SK-N-SH (cell line): ENCODE data around the gene DLG2. TPM values are rescaled to one million over a fixed set of nuclear protein-coding genes. Genes with fewer than 3 reads are reported as not detected.

Experiments used
- CTCF ChIA-PET: fragments of 300-600, 350-600 bp; formaldehyde crosslinking; extraction: SDS; loops from one replicate; lab custom pipeline; 2021; lab: Yijun Ruan, JAX
- POLR2A ChIA-PET: fragments of 350-600 bp; sonication (Branson Sonifier 250); formaldehyde crosslinking; extraction: SDS; loops from one replicate; lab custom pipeline; 2020; ENCODE audit warnings: antibody characterized with exemption, inconsistent platforms; lab: Yijun Ruan, JAX
- DNase-seq: peaks from one replicate; pipeline ENCODE4 v3.0.0; 2012
- H2AFZ ChIP-seq: fragments of 200-600 bp; sonication (generic); 2 replicates; pipeline ENCODE4 v1.8.1; 2016; ENCODE audit warnings: antibody characterized with exemption, mild to moderate bottlenecking, low read depth
- H3F3A ChIP-seq: fragments of 200-600 bp; sonication (generic); replicated peaks from 2 replicates; pipeline ENCODE3; 2016; ENCODE audit warnings: antibody characterized with exemption, mild to moderate bottlenecking; ENCODE audit not compliant: insufficient read depth
- H3K27ac ChIP-seq, 2 experiments: fragments of 200-500 bp in 1 of 2; fragments of 200-600 bp in 1 of 2; sonication (Bioruptor generic) in 1 of 2; sonication (generic), shearing (Covaris generic) in 1 of 2; 2 replicates each; pipeline versions ENCODE4 v1.5.1 to v1.6.1; 2014 to 2016; ENCODE audit warnings: low read depth in 2 of 2, inconsistent platforms in 1 of 2, low read length in 1 of 2, mild to moderate bottlenecking in 1 of 2, mixed read lengths in 1 of 2
- H3K27me3 ChIP-seq: fragments of 200-600 bp; sonication (generic), shearing (Covaris generic); 2 replicates; pipeline ENCODE4 v1.6.1; 2016; ENCODE audit warnings: mixed run types; ENCODE audit not compliant: insufficient read depth
- H3K36me3 ChIP-seq, 2 experiments: fragments of 200-500 bp in 1 of 2; fragments of 200-600 bp in 1 of 2; sonication (Bioruptor generic) in 1 of 2; sonication (generic) in 1 of 2; replicated peaks in 1 of 2; 2 replicates each; pipeline versions ENCODE3 to v1.5.1; 2014 to 2016; ENCODE audit warnings: low read length in 1 of 2, mild to moderate bottlenecking in 1 of 2; ENCODE audit not compliant: insufficient read depth in 2 of 2, control insufficient read depth in 1 of 2
- H3K4me1 ChIP-seq, 2 experiments: fragments of 200-500 bp in 1 of 2; fragments of 200-600 bp in 1 of 2; sonication (Bioruptor generic) in 1 of 2; sonication (generic), shearing (Covaris generic) in 1 of 2; 2 replicates each; pipeline versions ENCODE4 v1.5.1 to v1.6.1; 2014 to 2016; ENCODE audit warnings: low read depth in 1 of 2, low read length in 1 of 2, mixed run types in 1 of 2; ENCODE audit not compliant: insufficient read depth in 2 of 2, control insufficient read depth in 1 of 2
- H3K4me2 ChIP-seq: fragments of 200-600 bp; sonication (generic), shearing (Covaris generic); 2 replicates; pipeline ENCODE4 v1.6.1; 2017; ENCODE audit warnings: mixed run types
- H3K4me3 ChIP-seq, 2 experiments: fragments of 200-500 bp in 1 of 2; fragments of 200-600 bp in 1 of 2; sonication (Bioruptor generic) in 1 of 2; sonication (generic), shearing (Covaris generic) in 1 of 2; 2 replicates each; pipeline versions ENCODE4 v1.5.1 to v1.8.1; 2014 to 2016; ENCODE audit warnings: low read depth in 2 of 2, inconsistent platforms in 1 of 2, low read length in 1 of 2, mild to moderate bottlenecking in 1 of 2, mixed read lengths in 1 of 2, moderate library complexity in 1 of 2
- H3K79me2 ChIP-seq: fragments of 200-600 bp; sonication (generic); 2 replicates; pipeline ENCODE4 v1.8.1; 2017; ENCODE audit warnings: mild to moderate bottlenecking; ENCODE audit not compliant: insufficient read depth
- H3K9ac ChIP-seq: fragments of 200-600 bp; sonication (generic); 2 replicates; pipeline ENCODE4 v1.6.1; 2017; ENCODE audit warnings: mixed run types
- H3K9me2 ChIP-seq: fragments of 200-600 bp; sonication (generic); 2 replicates; pipeline ENCODE4 v1.6.1; 2017; ENCODE audit warnings: mixed run types
- H3K9me3 ChIP-seq: fragments of 200-600 bp; sonication (generic); 2 replicates; pipeline ENCODE4 v1.6.1; 2017; ENCODE audit warnings: mixed run types, mild to moderate bottlenecking, moderate library complexity
- H4K20me1 ChIP-seq: fragments of 200-600 bp; sonication (generic); 2 replicates; pipeline ENCODE4 v1.6.1; 2017; ENCODE audit warnings: mild to moderate bottlenecking, mixed run types; ENCODE audit not compliant: insufficient read depth
- CHD2 ChIP-seq: fragments of 150-350 bp; IDR thresholded peaks from 2 replicates; pipeline ENCODE4 v1.6.1; 2018; ENCODE audit warnings: low read length; ENCODE audit not compliant: partially characterized antibody
- ELF1 ChIP-seq: IDR thresholded peaks from 2 replicates; pipeline ENCODE4 v1.4.0; 2012
- EP300 ChIP-seq, 2 experiments: IDR thresholded peaks; 2 replicates each; pipeline versions ENCODE4 v1.4.0 to v1.6.1; 2012; ENCODE audit warnings: borderline replicate concordance in 1 of 2, low read depth in 1 of 2, low read length in 1 of 2
- FOSL2 ChIP-seq: IDR thresholded peaks from 2 replicates; pipeline ENCODE4 v1.4.0; 2012; ENCODE audit warnings: low read depth, mild to moderate bottlenecking, moderate library complexity, borderline replicate concordance
- FOXM1 ChIP-seq: IDR thresholded peaks from 2 replicates; pipeline ENCODE4 v1.4.0; 2012; ENCODE audit warnings: low read depth, mild to moderate bottlenecking
- GABPA ChIP-seq: IDR thresholded peaks from 2 replicates; pipeline ENCODE4 v1.4.0; 2012; ENCODE audit warnings: low read depth, mild to moderate bottlenecking
- GATA2 ChIP-seq: sonication (generic); formaldehyde crosslinking; IDR thresholded peaks from 2 replicates; pipeline ENCODE4 v1.5.0; 2020; ENCODE audit warnings: mild to moderate bottlenecking, missing genetic modification reagents
- MXI1 ChIP-seq: IDR thresholded peaks from 2 replicates; pipeline ENCODE4 v1.6.1; 2012; ENCODE audit warnings: mild to moderate bottlenecking, low read depth, low read length, improper control_type of control experiment
- NFIC ChIP-seq: IDR thresholded peaks from 2 replicates; pipeline ENCODE4 v1.4.0; 2012; ENCODE audit warnings: borderline replicate concordance
- NRF1 ChIP-seq: IDR thresholded peaks from 2 replicates; pipeline ENCODE4 v1.6.1; 2012; ENCODE audit warnings: low read depth, mild to moderate bottlenecking, low read length
- POLR2AphosphoS5 ChIP-seq: IDR thresholded peaks from 2 replicates; pipeline ENCODE4 v1.6.1; 2012; ENCODE audit warnings: low read depth, low read length
- RFX5 ChIP-seq: IDR thresholded peaks from 2 replicates; pipeline ENCODE4 v1.6.1; 2012; ENCODE audit warnings: mild to moderate bottlenecking, improper control_type of control experiment, low read length
- TCF12 ChIP-seq: IDR thresholded peaks from 2 replicates; pipeline ENCODE4 v1.4.0; 2012
- YY1 ChIP-seq: IDR thresholded peaks from 2 replicates; pipeline ENCODE4 v1.4.0; 2012; ENCODE audit warnings: low read depth, mild to moderate bottlenecking
- WGBS: methylation state at CpG from one replicate; pipeline ENCODE4 v1.1.6; 2017; ENCODE audit warnings: low lambda C conversion rate; 5-methylcytosine and 5-hydroxymethylcytosine counted together
- polyA plus RNA-seq, 3 experiments: library from polyadenylated mRNA; depleted of rRNA; stranded (reverse); fragments of >200 nt; gene quantifications; 2 replicates each; pipeline ENCODE4 v1.2.3, GENCODE V29; 2012
- TF ChIP-seq, protein P1 (sequence below): IDR thresholded peaks from 2 replicates; pipeline ENCODE4 v1.4.0; 2012; ENCODE audit warnings: low read depth, borderline replicate concordance
- TF ChIP-seq, protein P2 (sequence below): IDR thresholded peaks from 2 replicates; pipeline ENCODE4 v1.6.1; 2012; ENCODE audit warnings: mild to moderate bottlenecking, low read depth, low read length, moderate library complexity
- TF ChIP-seq, protein P3 (sequence below): IDR thresholded peaks from 2 replicates; pipeline ENCODE4 v1.4.0; 2012; ENCODE audit warnings: low read depth
- TF ChIP-seq, protein P4 (sequence below): fragments of 150-350 bp; IDR thresholded peaks from 2 replicates; pipeline ENCODE4 v1.6.1; 2017; ENCODE audit warnings: antibody characterized with exemption, low read length, low read depth, borderline replicate concordance
- TF ChIP-seq, protein P5 (sequence below): fragments of 200-600 bp; sonication (generic); IDR thresholded peaks from 2 replicates; pipeline ENCODE4 v1.6.1; 2017; ENCODE audit warnings: antibody characterized with exemption, mild to moderate bottlenecking, moderate library complexity

DLG2 gene
- polyA plus RNA-seq, 1 of the 3 experiments (the other 2 are of a cell fraction) = 0.21 TPM

DNA sequence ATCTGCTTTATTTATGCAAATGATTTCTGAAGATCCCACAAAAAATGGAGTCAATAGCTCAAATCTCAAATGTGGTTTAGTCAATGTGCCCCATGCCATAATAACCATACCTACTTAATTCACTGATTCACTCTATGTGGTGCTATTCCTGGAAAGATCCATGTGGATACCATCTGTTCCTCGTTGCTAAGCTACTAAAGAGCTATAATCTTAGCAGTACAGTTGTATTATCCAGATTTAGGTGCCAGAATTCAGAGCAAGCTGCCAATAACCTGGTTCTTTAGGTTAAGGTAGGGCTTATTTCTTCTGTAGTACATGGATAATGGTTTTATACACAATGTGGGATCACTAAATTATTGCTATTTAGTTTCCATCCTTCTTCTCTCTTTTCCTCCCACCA lies 1366.3 kb downstream of the DLG2 start:
- H3K4me3 ChIP-seq = no peak overlapping the region
- peaks cover 0 to 3% of the 10 kb centered on the region in 2 experiments; a peak in 1 of 4 replicates for H3K4me1 ChIP-seq
- no peak for TF ChIP-seq FOSL2
- no peak overlapping the region for H2AFZ ChIP-seq
- WGBS = 0% methylated on average over 1 of the region's 1 CpG
- no peaks in the 10 kb centered on the region for H4K20me1 ChIP-seq
- H3F3A ChIP-seq = no peaks in the 10 kb centered on the region
- DNase-seq = no peak
- no peaks in the 10 kb centered on the region for H3K36me3 ChIP-seq
- POLR2A ChIA-PET = interaction anchor here (0.5 kb wide), 1 partner anchor 40 kb away, joined by 3 read pairs; no protein-coding TSS in a partner anchor
- no peak overlapping the region; a peak in 1 of 4 replicates for H3K27ac ChIP-seq
- CTCF ChIA-PET = interaction anchor here (0.6 to 2.4 kb wide), 4 partner anchors 12 to 1430 kb away, joined by 3 to 11 read pairs (median 4); no protein-coding TSS in a partner anchor
- H3K9me2 ChIP-seq = no peaks in the 10 kb centered on the region; the same call in 1 of the 2 replicates
- no peaks in the 10 kb centered on the region; the same call in 1 of the 2 replicates for H3K27me3 ChIP-seq
- no peak overlapping the region for H3K9ac ChIP-seq
- no peak overlapping the region for H3K4me2 ChIP-seq
- H3K9me3 ChIP-seq = no peaks in the 10 kb centered on the region
- H3K79me2 ChIP-seq = no peaks in the 10 kb centered on the region

DNA sequence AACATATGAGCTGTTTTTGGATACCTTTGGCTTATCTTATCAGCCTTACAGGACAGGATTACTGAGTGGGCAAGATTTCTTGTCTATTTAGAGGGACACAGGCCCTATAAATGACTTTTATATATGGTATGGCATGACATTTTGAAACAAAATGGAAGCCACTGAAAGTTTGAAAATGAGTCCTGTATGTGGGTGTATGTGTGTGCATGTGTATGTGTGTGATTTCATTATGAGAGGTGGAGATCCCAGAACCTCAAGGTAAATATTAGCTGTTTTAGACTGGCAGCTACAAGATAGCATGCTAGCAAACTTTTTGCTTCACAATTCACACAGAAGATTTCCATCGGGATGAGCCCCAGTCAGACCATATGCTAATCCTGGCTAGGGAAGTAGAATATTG lies 1370.5 kb downstream of the DLG2 start:
- POLR2A ChIA-PET = no interaction called here
- 89% methylated on average over 1 of the region's 1 CpG for WGBS
- Histone ChIP-seq H3K4me1 (peaks cover 0 to 3% of the 10 kb centered on the region in 2 experiments; a peak in 1 of 4 replicates), H3K4me3 (no peak overlapping the region), H3K27ac (no peak overlapping the region), H2AFZ (no peak overlapping the region), H3K9me3 (no peaks in the 10 kb centered on the region), H4K20me1 (no peaks in the 10 kb centered on the region), H3K9ac (no peak overlapping the region), H3K4me2 (no peak overlapping the region), H3K79me2 (no peaks in the 10 kb centered on the region), H3K9me2 (no peaks in the 10 kb centered on the region), H3F3A (no peaks in the 10 kb centered on the region), H3K36me3 (no peaks in the 10 kb centered on the region), H3K27me3 (no peaks in the 10 kb centered on the region)
- DNase-seq = no peak
- CTCF ChIA-PET = interaction anchor here (1.1 kb wide), 1 partner anchor 420 kb away, joined by 5 read pairs; no protein-coding TSS in a partner anchor
- no peak for TF ChIP-seq MXI1
- no peak for TF ChIP-seq YY1
- TF ChIP-seq, protein P1, sequence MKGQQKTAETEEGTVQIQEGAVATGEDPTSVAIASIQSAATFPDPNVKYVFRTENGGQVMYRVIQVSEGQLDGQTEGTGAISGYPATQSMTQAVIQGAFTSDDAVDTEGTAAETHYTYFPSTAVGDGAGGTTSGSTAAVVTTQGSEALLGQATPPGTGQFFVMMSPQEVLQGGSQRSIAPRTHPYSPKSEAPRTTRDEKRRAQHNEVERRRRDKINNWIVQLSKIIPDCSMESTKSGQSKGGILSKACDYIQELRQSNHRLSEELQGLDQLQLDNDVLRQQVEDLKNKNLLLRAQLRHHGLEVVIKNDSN = no peak
- TF ChIP-seq ELF1 = no peak
- no peak for TF ChIP-seq FOXM1
- no peak for TF ChIP-seq CHD2
- TF ChIP-seq GABPA = no peak
- TF ChIP-seq, protein P2, sequence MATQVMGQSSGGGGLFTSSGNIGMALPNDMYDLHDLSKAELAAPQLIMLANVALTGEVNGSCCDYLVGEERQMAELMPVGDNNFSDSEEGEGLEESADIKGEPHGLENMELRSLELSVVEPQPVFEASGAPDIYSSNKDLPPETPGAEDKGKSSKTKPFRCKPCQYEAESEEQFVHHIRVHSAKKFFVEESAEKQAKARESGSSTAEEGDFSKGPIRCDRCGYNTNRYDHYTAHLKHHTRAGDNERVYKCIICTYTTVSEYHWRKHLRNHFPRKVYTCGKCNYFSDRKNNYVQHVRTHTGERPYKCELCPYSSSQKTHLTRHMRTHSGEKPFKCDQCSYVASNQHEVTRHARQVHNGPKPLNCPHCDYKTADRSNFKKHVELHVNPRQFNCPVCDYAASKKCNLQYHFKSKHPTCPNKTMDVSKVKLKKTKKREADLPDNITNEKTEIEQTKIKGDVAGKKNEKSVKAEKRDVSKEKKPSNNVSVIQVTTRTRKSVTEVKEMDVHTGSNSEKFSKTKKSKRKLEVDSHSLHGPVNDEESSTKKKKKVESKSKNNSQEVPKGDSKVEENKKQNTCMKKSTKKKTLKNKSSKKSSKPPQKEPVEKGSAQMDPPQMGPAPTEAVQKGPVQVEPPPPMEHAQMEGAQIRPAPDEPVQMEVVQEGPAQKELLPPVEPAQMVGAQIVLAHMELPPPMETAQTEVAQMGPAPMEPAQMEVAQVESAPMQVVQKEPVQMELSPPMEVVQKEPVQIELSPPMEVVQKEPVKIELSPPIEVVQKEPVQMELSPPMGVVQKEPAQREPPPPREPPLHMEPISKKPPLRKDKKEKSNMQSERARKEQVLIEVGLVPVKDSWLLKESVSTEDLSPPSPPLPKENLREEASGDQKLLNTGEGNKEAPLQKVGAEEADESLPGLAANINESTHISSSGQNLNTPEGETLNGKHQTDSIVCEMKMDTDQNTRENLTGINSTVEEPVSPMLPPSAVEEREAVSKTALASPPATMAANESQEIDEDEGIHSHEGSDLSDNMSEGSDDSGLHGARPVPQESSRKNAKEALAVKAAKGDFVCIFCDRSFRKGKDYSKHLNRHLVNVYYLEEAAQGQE = no peak
- TF ChIP-seq EP300 (IDR thresholded peaks at IDR 0.05; ENCODE audit: borderline replicate concordance in 1 of 2, low read depth in 1 of 2, low read length in 1 of 2) = no peak
- TF ChIP-seq, protein P3, sequence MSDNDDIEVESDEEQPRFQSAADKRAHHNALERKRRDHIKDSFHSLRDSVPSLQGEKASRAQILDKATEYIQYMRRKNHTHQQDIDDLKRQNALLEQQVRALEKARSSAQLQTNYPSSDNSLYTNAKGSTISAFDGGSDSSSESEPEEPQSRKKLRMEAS = no peak
- TF ChIP-seq, protein P4, sequence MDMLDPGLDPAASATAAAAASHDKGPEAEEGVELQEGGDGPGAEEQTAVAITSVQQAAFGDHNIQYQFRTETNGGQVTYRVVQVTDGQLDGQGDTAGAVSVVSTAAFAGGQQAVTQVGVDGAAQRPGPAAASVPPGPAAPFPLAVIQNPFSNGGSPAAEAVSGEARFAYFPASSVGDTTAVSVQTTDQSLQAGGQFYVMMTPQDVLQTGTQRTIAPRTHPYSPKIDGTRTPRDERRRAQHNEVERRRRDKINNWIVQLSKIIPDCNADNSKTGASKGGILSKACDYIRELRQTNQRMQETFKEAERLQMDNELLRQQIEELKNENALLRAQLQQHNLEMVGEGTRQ = no peak
- no peak for TF ChIP-seq TCF12
- TF ChIP-seq, protein P5, sequence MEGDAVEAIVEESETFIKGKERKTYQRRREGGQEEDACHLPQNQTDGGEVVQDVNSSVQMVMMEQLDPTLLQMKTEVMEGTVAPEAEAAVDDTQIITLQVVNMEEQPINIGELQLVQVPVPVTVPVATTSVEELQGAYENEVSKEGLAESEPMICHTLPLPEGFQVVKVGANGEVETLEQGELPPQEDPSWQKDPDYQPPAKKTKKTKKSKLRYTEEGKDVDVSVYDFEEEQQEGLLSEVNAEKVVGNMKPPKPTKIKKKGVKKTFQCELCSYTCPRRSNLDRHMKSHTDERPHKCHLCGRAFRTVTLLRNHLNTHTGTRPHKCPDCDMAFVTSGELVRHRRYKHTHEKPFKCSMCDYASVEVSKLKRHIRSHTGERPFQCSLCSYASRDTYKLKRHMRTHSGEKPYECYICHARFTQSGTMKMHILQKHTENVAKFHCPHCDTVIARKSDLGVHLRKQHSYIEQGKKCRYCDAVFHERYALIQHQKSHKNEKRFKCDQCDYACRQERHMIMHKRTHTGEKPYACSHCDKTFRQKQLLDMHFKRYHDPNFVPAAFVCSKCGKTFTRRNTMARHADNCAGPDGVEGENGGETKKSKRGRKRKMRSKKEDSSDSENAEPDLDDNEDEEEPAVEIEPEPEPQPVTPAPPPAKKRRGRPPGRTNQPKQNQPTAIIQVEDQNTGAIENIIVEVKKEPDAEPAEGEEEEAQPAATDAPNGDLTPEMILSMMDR = no peak
- no peak for TF ChIP-seq RFX5
- TF ChIP-seq NFIC = no peak
- TF ChIP-seq NRF1 = no peak
- TF ChIP-seq GATA2 (CRISPR knock-in tag) = no peak
- TF ChIP-seq POLR2AphosphoS5 = no peak
- TF ChIP-seq FOSL2 = no peak
